IMR-90 (cell line): Measurements from ENCODE around the gene AGTR1.

Source experiments
- CTCF ChIP-seq: conservative IDR thresholded peaks from 2 replicates; pipeline ENCODE4 v1.5.1; 2012; ENCODE audit warnings: mild to moderate bottlenecking, low read depth, low read length, improper control_type of control experiment
- ELK1 ChIP-seq: fragments of 150-350 bp; IDR thresholded peaks from 2 replicates; pipeline ENCODE4 v1.6.1; 2016; ENCODE audit warnings: low read depth, mild to moderate bottlenecking, low read length, moderate library complexity, borderline replicate concordance

- no peak for TF ChIP-seq ELK1
- TF ChIP-seq CTCF: no peak
Measured at GRCh38 chr3:148790851-148791735, 93.4 kb downstream of the AGTR1 start.
